Muscle of leg (tissue), 11 donors: ENCODE data around the gene MLX. TPM values are rescaled to one million over a fixed set of nuclear protein-coding genes. Genes with fewer than 3 reads are reported as not detected.
"Not testable (repeated sequence)": the region's sequence is repeated elsewhere in the genome, so short reads cannot be mapped to it uniquely, and the experiment has no call there.

ENCODE experiments used
- DNase-seq: peaks from one replicate; pipeline ENCODE4 v3.0.0; 2013
- H3K27ac ChIP-seq: one replicate; pipeline ENCODE4 v1.5.1; 2013; ENCODE audit warnings: mild to moderate bottlenecking, low read length, control low read depth
- H3K27me3 ChIP-seq: one replicate; pipeline ENCODE4 v1.6.1; 2013; ENCODE audit warnings: low read length; ENCODE audit not compliant: control insufficient read depth, insufficient read depth
- H3K36me3 ChIP-seq: one replicate; pipeline ENCODE4 v1.6.1; 2013; ENCODE audit warnings: low read length; ENCODE audit not compliant: control insufficient read depth, insufficient read depth
- H3K4me1 ChIP-seq: one replicate; pipeline ENCODE4 v1.6.1; 2013; ENCODE audit warnings: low read length; ENCODE audit not compliant: control insufficient read depth, insufficient read depth
- H3K4me3 ChIP-seq: one replicate; pipeline ENCODE4 v1.5.1; 2013; ENCODE audit warnings: low read length, control low read depth
- H3K9me3 ChIP-seq: replicated peaks from 2 replicates; pipeline ENCODE4 v1.6.1; 2013; ENCODE audit warnings: low read depth, low read length; ENCODE audit not compliant: control insufficient read depth
- WGBS: methylation state at CpG from one replicate; pipeline ENCODE4 v1.1.5; 2013; ENCODE audit warnings: missing lambda C conversion rate; ENCODE audit not compliant: insufficient coverage; 5-methylcytosine and 5-hydroxymethylcytosine counted together
- polyA plus RNA-seq, 8 donors: library from polyadenylated mRNA; unstranded; fragments of 120-200 nt; gene quantifications; one replicate each; pipeline versions ENCODE4 v1.2.1 to v1.2.3, GENCODE V29; 2013; ENCODE audit warnings: inconsistent platforms in 1 of 8, low replicate concordance in 1 of 8; ENCODE audit not compliant: insufficient read length in 8 of 8, insufficient read depth in 1 of 8
- total RNA-seq: library from RNA; stranded (reverse); fragments of 120-200 nt; gene quantifications from one replicate; pipeline ENCODE4 v1.2.4, GENCODE V29; 2013

The MLX gene
- total and polyA plus RNA-seq, 9 donors = 16.6 to 39.6 (median 34.9) TPM

DNA sequence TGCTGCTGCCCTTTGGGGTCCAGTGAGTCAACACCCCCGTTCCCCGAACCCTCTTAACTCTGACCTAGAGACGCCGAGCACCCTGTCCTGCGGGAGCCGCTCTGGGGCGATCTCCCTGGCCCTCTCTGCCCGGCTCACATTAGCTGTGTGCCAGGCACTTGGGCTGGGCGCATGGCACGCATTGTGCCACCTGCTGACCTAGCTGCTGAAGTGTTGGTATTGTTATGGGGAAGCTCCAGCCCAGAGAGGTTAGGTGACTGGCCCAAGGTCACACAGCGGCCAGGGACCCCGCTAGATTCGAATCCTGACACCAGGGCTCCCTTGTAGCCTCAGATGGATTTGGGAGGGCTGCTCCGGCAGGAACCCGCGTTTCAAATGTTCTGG is 13.0 kb upstream of the MLX start:
- Histone ChIP-seq H3K4me1 (peaks cover 23% of the 10 kb centered on the region), H3K36me3 (no peaks in the 10 kb centered on the region), H3K9me3 (no peaks in the 10 kb centered on the region), H3K27me3 (peaks cover under 1% of the 10 kb centered on the region), H3K4me3 (peak overlapping the region; percentile 96), H3K27ac (peak overlapping the region; percentile 95)
- no peak for DNase-seq
- 60% methylated on average over 12 of the region's 16 CpGs for WGBS

DNA sequence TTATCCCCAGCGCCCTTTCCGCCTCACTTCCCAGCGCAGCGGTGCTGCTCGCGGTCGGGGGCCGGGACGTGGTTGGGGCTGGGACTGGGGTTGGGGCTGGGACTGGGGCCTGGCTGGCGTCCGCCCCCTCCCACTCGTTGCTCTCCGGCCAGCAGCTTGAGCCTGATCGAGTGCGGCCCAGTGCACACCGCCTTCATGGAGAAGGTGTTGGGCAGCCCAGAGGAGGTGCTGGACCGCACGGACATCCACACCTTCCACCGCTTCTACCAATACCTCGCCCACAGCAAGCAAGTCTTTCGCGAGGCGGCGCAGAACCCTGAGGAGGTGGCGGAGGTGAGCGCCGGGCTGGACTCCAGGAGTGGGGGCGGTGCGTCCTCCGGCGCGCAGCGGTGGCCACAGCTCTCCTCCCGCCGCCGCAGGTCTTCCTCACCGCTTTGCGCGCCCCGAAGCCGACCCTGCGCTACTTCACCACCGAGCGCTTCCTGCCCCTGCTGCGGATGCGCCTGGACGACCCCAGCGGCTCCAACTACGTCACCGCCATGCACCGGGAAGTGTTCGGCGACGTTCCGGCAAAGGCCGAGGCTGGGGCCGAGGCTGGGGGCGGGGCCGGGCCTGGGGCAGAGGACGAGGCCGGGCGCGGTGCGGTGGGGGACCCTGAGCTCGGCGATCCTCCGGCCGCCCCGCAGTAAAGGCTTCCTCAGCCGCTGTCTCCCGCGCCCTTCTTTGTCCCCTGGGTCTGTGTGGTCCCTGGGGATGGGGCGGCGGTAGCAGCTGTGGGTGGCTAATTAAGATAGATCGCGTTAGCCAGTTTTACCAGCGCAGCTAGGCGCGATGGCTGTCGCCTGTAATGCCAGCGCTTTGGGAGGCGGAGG is 12.4 kb upstream of the MLX start:
- H3K36me3 ChIP-seq = no peaks in the 10 kb centered on the region
- peak; percentile 96 for DNase-seq
- H3K27ac ChIP-seq = peak overlapping the region; percentile 95
- H3K4me1 ChIP-seq = peaks cover 23% of the 10 kb centered on the region
- no peaks in the 10 kb centered on the region for H3K27me3 ChIP-seq
- WGBS = under 1% methylated on average over 65 of the region's 82 CpGs
- peak overlapping the region; percentile 96 for H3K4me3 ChIP-seq
- no peaks in the 10 kb centered on the region for H3K9me3 ChIP-seq

DNA sequence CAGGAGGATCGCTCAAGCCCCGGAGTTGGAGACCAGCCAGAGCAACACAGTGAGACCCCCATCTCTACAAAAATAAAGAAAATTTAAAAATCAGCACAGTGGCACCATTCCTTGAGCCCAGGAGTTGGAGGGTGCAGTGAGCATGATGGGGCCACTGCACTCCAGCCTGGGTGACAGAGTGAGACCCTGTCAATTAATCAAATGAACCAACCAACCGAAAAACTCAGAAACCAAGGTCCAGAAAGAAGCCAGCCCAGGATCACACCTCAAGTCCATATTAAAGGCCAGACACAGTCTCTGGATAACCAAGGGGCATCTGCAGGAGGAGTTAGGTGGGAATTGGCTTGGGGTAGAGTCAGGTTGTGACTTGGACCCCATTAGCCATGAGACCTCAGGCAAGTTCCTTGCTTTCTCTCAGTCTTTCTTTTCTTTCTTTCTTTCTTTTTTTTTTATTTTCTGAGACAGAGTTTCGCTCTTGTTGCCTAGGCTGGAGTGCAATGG is 11.7 kb upstream of the MLX start:
- Histone ChIP-seq H3K9me3 (no peaks in the 10 kb centered on the region), H3K27ac (peak overlapping the region; percentile 95), H3K4me1 (peaks cover 23% of the 10 kb centered on the region), H3K4me3 (peak overlapping the region; percentile 96), H3K27me3 (no peaks in the 10 kb centered on the region), H3K36me3 (no peaks in the 10 kb centered on the region)
- WGBS = no CpG with 5 or more reads among the region's 4 CpGs
- no peak for DNase-seq

DNA sequence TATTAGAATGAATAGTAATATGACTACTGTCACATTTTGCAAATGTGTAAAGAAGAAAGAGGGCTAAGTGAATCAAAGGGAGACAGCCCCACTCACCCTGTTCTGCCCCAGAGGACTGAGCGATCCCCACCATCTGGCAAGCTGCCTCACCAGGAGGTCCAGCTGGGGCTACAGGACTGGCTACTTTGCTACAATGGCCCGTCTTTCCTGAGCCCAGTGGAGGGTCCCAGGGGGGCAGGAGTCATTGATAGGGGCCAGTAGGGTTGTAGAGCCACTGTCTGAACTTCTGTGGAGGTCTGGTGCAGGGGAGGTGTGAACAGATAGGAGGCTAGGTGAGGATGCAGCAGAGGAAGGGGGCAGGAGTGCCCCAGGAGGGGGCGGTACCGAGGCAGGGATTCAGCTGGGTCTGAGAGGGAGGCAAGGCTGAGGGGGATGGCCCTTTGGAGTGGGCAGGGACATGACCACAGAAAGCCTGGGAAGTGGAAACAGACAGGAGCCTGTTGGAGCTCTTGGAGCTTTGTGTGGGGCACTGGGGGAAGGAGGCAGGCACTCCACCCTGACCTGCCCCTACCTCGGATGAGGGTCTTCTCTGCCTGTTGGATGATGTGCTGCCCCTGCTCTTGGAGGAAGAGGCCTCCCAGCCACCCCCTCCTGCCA is 10.8 kb upstream of the MLX start:
- peaks cover 23% of the 10 kb centered on the region for H3K4me1 ChIP-seq
- H3K4me3 ChIP-seq, H3K36me3 ChIP-seq, H3K9me3 ChIP-seq, DNase-seq, H3K27me3 ChIP-seq, H3K27ac ChIP-seq: not testable (repeated sequence)
- WGBS = 41% methylated on average over 3 of the region's 5 CpGs

DNA sequence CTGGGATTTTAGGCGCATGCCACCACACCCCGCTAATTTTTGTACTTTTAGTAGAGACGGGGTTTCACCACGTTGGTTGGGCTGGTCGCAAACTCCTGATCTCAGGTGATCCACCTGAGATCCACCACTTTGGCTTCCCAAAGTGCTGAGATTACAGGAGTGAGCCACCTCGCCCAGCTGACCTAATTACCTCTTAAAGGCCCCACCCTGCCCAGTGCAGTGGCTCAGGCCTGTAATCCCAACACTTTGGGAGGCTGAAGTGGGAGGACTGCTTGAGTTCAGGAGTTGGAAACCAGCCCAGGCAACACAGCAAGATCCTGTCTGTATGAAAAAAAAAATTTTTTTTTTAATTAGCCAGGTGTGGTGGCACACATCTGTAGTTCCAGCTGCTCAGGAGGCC is 7.8 kb upstream of the MLX start:
- Histone ChIP-seq H3K9me3 (no peaks in the 10 kb centered on the region), H3K27me3 (no peaks in the 10 kb centered on the region), H3K4me1 (peaks cover 34% of the 10 kb centered on the region), H3K4me3 (no peak overlapping the region), H3K36me3 (peaks cover 9% of the 10 kb centered on the region), H3K27ac (no peak overlapping the region)
- WGBS = 93% methylated on average over 5 of the region's 6 CpGs
- DNase-seq = no peak

DNA sequence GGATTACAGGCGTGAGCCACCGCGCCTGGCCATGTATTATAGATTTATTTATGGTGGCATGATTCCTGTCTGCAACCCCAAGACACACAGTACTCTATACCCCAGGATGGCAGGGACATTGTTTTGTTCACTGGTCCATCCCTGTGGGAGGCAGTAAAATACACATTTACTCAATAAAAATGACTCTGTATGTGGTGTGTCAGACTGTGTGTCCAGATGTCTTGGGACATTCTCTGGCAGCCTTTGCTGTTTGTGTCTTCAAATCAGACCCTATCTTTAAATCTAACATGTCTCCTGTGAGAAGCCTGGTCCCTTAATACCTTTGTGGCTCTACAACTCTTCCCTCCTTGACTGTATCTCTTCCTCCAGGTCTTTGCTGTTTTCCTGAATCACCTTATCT is 6.7 kb upstream of the MLX start:
- Histone ChIP-seq H3K36me3 (peaks cover 21% of the 10 kb centered on the region), H3K27me3 (no peaks in the 10 kb centered on the region), H3K4me3 (no peak overlapping the region), H3K4me1 (peaks cover 29% of the 10 kb centered on the region), H3K27ac (no peak overlapping the region), H3K9me3 (no peaks in the 10 kb centered on the region)
- DNase-seq = no peak
- no CpG with 5 or more reads among the region's 3 CpGs for WGBS

DNA sequence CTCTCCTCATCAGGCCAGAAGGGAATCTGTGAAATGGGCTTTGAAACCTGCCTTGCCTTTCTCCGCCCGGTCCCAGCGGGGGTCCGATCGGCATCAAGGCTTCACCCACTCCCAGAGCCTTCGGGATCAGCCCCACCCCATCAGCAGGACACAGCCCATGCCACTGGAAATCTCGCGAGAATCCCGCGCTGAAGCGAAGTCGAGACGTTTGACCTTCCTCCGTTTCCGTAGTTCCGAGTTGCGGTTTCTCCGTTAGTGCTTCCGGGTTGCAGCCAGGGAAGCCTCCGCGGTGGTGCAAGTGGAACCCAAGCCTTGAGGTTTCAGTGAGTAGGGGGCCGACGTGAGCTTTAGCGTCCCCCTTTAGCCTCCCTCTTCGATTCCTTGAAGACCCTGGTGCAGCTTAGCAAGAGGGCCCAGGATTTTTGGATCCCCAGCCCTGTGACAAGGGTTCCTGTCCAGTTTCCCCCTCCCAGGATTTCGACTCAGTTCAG is 5.0 kb upstream of the MLX start, which contains the start of gene COASY:
Gene COASY (plus strand): TSS at position 252 of the 491 bp plus-strand sequence. CDS start 475 bp downstream, outside the sequence.
- 0% methylated on average over 26 of the region's 26 CpGs for WGBS

DNA sequence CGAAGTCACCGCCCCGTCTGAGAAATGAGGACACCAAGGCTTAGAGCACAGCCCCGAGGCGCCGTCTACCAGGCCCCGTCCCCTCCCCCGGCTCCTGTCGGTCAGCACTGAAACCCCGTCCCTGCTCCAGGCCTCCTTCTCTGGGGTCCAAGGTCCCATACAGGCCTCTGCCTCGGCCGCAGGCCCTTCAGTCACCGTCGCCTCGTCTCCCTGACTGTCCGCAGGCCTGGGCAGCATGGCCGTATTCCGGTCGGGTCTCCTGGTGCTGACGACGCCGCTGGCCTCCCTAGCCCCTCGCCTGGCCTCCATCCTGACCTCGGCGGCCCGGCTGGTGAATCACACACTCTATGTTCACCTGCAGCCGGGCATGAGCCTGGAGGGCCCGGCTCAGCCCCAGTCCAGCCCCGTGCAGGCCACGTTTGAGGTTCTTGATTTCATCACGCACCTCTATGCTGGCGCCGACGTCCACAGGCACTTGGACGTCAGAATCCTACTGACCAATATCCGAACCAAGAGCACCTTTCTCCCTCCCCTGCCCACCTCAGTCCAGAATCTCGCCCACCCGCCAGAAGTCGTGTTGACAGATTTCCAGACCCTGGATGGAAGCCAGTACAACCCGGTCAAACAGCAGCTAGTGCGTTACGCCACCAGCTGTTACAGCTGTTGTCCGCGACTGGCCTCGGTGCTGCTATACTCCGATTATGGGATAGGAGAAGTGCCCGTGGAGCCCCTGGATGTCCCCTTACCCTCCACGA is 4.3 kb upstream of the MLX start:
- whole genome bisulfite sequencing = 6% methylated on average over 38 of the region's 48 CpGs
- peak overlapping the region; percentile 95 for H3K4me3 ChIP-seq
- H3K4me1 ChIP-seq = peaks cover 36% of the 10 kb centered on the region
- no peaks in the 10 kb centered on the region for H3K9me3 ChIP-seq
- no peaks in the 10 kb centered on the region for H3K27me3 ChIP-seq
- H3K36me3 ChIP-seq = peaks cover 34% of the 10 kb centered on the region
- DNase-seq = no peak
- H3K27ac ChIP-seq = peak overlapping the region; percentile 96

More for the DNA sequence above, 5.0 kb upstream of the MLX start, which contains the start of gene COASY:
- Histone ChIP-seq H3K9me3 (no peaks in the 10 kb centered on the region), H3K4me3 (peak within 1 kb of the TSS; percentile 95), H3K27me3 (no peaks in the 10 kb centered on the region), H3K4me1 (peaks cover 34% of the 10 kb centered on the region), H3K36me3 (peaks cover 34% of the 10 kb centered on the region), H3K27ac (peak within 1 kb of the TSS; percentile 96)
- peak; percentile 99 for DNase-seq

DNA sequence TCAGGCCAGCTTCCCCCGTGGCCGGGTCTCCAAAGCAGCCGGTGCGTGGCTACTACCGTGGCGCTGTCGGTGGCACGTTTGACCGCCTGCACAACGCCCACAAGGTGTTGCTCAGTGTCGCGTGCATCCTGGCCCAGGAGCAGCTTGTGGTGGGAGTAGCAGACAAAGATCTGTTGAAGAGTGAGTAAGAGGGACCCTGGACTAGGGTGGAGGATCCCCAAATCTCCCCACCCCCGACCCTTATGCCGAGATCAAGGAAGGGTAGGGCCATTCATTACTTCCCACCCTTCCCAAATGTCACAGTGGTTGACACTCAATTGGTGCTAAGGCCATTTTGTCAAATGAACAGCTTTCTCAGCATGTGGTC is 3.8 kb upstream of the MLX start:
- no peak for DNase-seq
- Histone ChIP-seq H3K27me3 (no peaks in the 10 kb centered on the region), H3K36me3 (peaks cover 34% of the 10 kb centered on the region), H3K4me1 (peaks cover 40% of the 10 kb centered on the region), H3K4me3 (peak overlapping the region; percentile 95), H3K9me3 (no peaks in the 10 kb centered on the region), H3K27ac (peak overlapping the region; percentile 96)
- 80% methylated on average over 12 of the region's 14 CpGs for WGBS
